Colonic mucosa (tissue), 4 donors: Measurements from ENCODE around the gene PPP1R37. TPM values are rescaled to one million over a fixed set of nuclear protein-coding genes. Genes with fewer than 3 reads are reported as not detected.

Experiments
- DNase-seq: peaks from one replicate; pipeline ENCODE4 v3.0.0-alpha.2; 2020
- H3K27ac ChIP-seq: fragments of 200-600 bp; one replicate; pipeline ENCODE4 v1.8.0; 2021
- H3K27me3 ChIP-seq: fragments of 200-600 bp; one replicate; pipeline ENCODE4 v1.8.0; 2021
- H3K36me3 ChIP-seq: fragments of 200-600 bp; one replicate; pipeline ENCODE4 v1.8.0; 2021
- H3K4me1 ChIP-seq: fragments of 200-600 bp; one replicate; pipeline ENCODE4 v1.8.0; 2021; ENCODE audit warnings: mild to moderate bottlenecking
- H3K4me3 ChIP-seq: fragments of 200-600 bp; one replicate; pipeline ENCODE4 v1.8.0; 2021
- H3K9ac ChIP-seq, 2 donors: one replicate each; pipeline ENCODE4 v1.7.0; 2013; ENCODE audit warnings: control low read depth in 2 of 2, low read depth in 2 of 2, low read length in 2 of 2
- H3K9me3 ChIP-seq: fragments of 200-600 bp; one replicate; pipeline ENCODE4 v1.8.0; 2021
- CTCF ChIP-seq: fragments of 200-600 bp; IDR thresholded peaks from one replicate; pipeline ENCODE4 v1.8.0; 2022; ENCODE audit warnings: antibody characterized with exemption, mild to moderate bottlenecking
- intact Hi-C: fragments of 100-400 bp; cut with DNase I; formaldehyde crosslinking; loops from one replicate; pipeline ENCODE4 v1.14.1; 2022
- total RNA-seq, 2 donors: library from RNA; stranded (reverse); fragmentation: NEBNext Ultra II Directional in 1 of 2; extraction: Animal tissue kit (Norgen Biotek cat#: 25700) in 1 of 2; gene quantifications; one replicate each; pipeline ENCODE4 v1.2.1, GENCODE V29; 2021
- donor health status: healthy.
- donor health status: DM: no; HTN: no; CAD: no.
- donor health status: DM: no; HTN: no; CAD: no.

Gene PPP1R37
- total RNA-seq, 2 donors from 2014 or later, result 28.2 to 46.9 TPM

GRCh38 chr19:45078390-45079062 lies 14.5 kb upstream of the PPP1R37 start:
- Histone ChIP-seq H3K4me1 (peaks cover 21% of the 10 kb centered on the region), H3K27ac (peak overlapping the region; percentile 68), H3K9me3 (no peaks in the 10 kb centered on the region), H3K4me3 (peak overlapping the region; percentile 78), H3K36me3 (no peaks in the 10 kb centered on the region), H3K27me3 (no peaks in the 10 kb centered on the region), H3K9ac (peak overlapping the region; percentile 60 to 99)
- TF ChIP-seq CTCF, result no peak
- intact Hi-C loops, result no loop called here
- no peak for DNase-seq

GRCh38 chr19:45079063-45079910 lies 13.7 kb upstream of the PPP1R37 start, which contains the start of gene GEMIN7:
GEMIN7 (plus strand) TSS chr19:45079260; CDS start chr19:45090115, 10,855 bp downstream.
- peaks cover 21% of the 10 kb centered on the region for H3K4me1 ChIP-seq
- DNase-seq, result peak; percentile 72

GRCh38 chr19:45079911-45080370 lies 13.0 kb upstream of the PPP1R37 start:
- no peaks in the 10 kb centered on the region for H3K36me3 ChIP-seq
- no peaks in the 10 kb centered on the region for H3K27me3 ChIP-seq
- H3K27ac ChIP-seq, result peak overlapping the region; percentile 68
- H3K4me3 ChIP-seq, result peak overlapping the region; percentile 78
- intact Hi-C loops, result no loop called here
- no peak for TF ChIP-seq CTCF
- peak overlapping the region; percentile 75 to 99 for H3K9ac ChIP-seq
- peaks cover 21% of the 10 kb centered on the region for H3K4me1 ChIP-seq
- peak; percentile 70 for DNase-seq
- H3K9me3 ChIP-seq, result no peaks in the 10 kb centered on the region

More at GRCh38 chr19:45079063-45079910, 13.7 kb upstream of the PPP1R37 start, which contains the start of gene GEMIN7:
- no peaks in the 10 kb centered on the region for H3K36me3 ChIP-seq
- no peaks in the 10 kb centered on the region for H3K27me3 ChIP-seq
- peak within 1 kb of the TSS; percentile 68 for H3K27ac ChIP-seq
- H3K4me3 ChIP-seq, result peak within 1 kb of the TSS; percentile 78
- H3K9ac ChIP-seq, result peak within 1 kb of the TSS; percentile 75 to 99
- no peaks in the 10 kb centered on the region for H3K9me3 ChIP-seq
- intact Hi-C loops, result no loop called here
- no peak for TF ChIP-seq CTCF

GRCh38 chr19:45082170-45082569 lies 10.8 kb upstream of the PPP1R37 start:
- no peak overlapping the region for H3K4me3 ChIP-seq
- intact Hi-C loops, result no loop called here
- H3K27me3 ChIP-seq, result no peaks in the 10 kb centered on the region
- no peak for DNase-seq
- H3K9me3 ChIP-seq, result no peaks in the 10 kb centered on the region
- peaks cover 13% of the 10 kb centered on the region for H3K4me1 ChIP-seq
- no peak for TF ChIP-seq CTCF
- no peaks in the 10 kb centered on the region for H3K36me3 ChIP-seq
- H3K9ac ChIP-seq, result no peak overlapping the region
- H3K27ac ChIP-seq, result no peak overlapping the region

- Histone ChIP-seq H3K9ac (no peak overlapping the region), H3K27ac (no peak overlapping the region), H3K4me3 (no peak overlapping the region), H3K36me3 (no peaks in the 10 kb centered on the region), H3K9me3 (no peaks in the 10 kb centered on the region), H3K27me3 (no peaks in the 10 kb centered on the region), H3K4me1 (no peaks in the 10 kb centered on the region)
- DNase-seq, result no peak
- TF ChIP-seq CTCF, result no peak
- intact Hi-C loops, result no loop called here
These were observed 6.5 kb upstream of the PPP1R37 start for GRCh38 chr19:45086480-45086879.
